Left lung (tissue), 10 donors: ENCODE data around the gene FN1. TPM values are rescaled to one million over a fixed set of nuclear protein-coding genes. Genes with fewer than 3 reads are reported as not detected.

Source experiments
- ATAC-seq: fragments of 200-7000 bp; cut with Tn5 transposase; one replicate; pipeline ENCODE4 v1.9.1; 2020; ENCODE audit warnings: moderate library complexity
- DNase-seq, 4 donors: peaks; one replicate each; pipeline ENCODE4 v3.0.0-alpha.2; 2013 to 2020
- H3K27ac ChIP-seq, 2 donors: fragments of 200-600 bp; sonication (generic) in 1 of 2; one replicate each; pipeline versions ENCODE4 v1.5.0 to v1.8.0; 2020 to 2021
- H3K27me3 ChIP-seq, 2 donors: fragments of 200-600 bp; sonication (generic) in 1 of 2; one replicate each; pipeline versions ENCODE4 v1.5.0 to v1.8.0; 2020 to 2021
- H3K36me3 ChIP-seq, 2 donors: fragments of 200-600 bp; sonication (generic) in 1 of 2; one replicate each; pipeline versions ENCODE4 v1.5.0 to v1.8.0; 2020 to 2021
- H3K4me1 ChIP-seq, 2 donors: fragments of 200-600 bp; one replicate each; pipeline ENCODE4 v1.8.0; 2021
- H3K4me3 ChIP-seq, 2 donors: fragments of 200-600 bp; sonication (generic) in 1 of 2; one replicate each; pipeline versions ENCODE4 v1.5.0 to v1.8.0; 2020 to 2021; ENCODE audit warnings: mild to moderate bottlenecking in 1 of 2
- H3K9me3 ChIP-seq, 2 donors: fragments of 200-600 bp; sonication (generic) in 1 of 2; one replicate each; pipeline versions ENCODE4 v1.5.0 to v1.8.0; 2020 to 2021
- CTCF ChIP-seq, 2 donors: fragments of 200-600 bp; sonication (generic) in 1 of 2; IDR thresholded peaks; one replicate each; pipeline versions ENCODE4 v1.5.0 to v1.8.0; 2021; ENCODE audit warnings: antibody characterized with exemption in 2 of 2
- intact Hi-C, 2 donors: fragments of 100-400 bp; cut with DNase I; formaldehyde crosslinking; loops; one replicate each; pipeline versions ENCODE4 v1.11.2 to v1.14.2; 2022
- polyA plus RNA-seq, 6 donors: library from polyadenylated mRNA; unstranded; fragments of 120-200 nt; gene quantifications; one replicate each; pipeline ENCODE4 v1.2.1, GENCODE V29; 2013; ENCODE audit not compliant: insufficient read length in 6 of 6
- total RNA-seq, 2 donors: library from RNA; stranded (reverse); fragmentation: NEBNext Ultra II Directional; extraction: Animal tissue kit (Norgen Biotek cat#: 25700); gene quantifications; one replicate each; pipeline ENCODE4 v1.2.1, GENCODE V29; 2021
- donor health status: DM: no; HTN: yes; CAD: no.
- donor health status: DM: no; HTN: no; CAD: no.

The FN1 gene
- total and polyA plus RNA-seq, 8 donors, result 1,663 to 3,073 (median 1,855) TPM

- H3K4me1 ChIP-seq, result peaks cover 0 to 11% of the 10 kb centered on the region in 2 donors
- intact Hi-C loops, result no loop called here
- H3K9me3 ChIP-seq, result no peaks in the 10 kb centered on the region
- no peaks in the 10 kb centered on the region for H3K36me3 ChIP-seq
- ATAC-seq (peak; percentile 10), DNase-seq (peak in 3 of 4 donors; percentile 33 to 73 (median 35))
- H3K27me3 ChIP-seq, result peaks cover 0 to 78% of the 10 kb centered on the region in 2 donors
- TF ChIP-seq CTCF (IDR thresholded peaks at IDR 0.05), result no peak
- peak overlapping the region; percentile 80 to 90 for H3K27ac ChIP-seq
- H3K4me3 ChIP-seq, result peak overlapping the region; percentile 50 to 52
These were observed 1.1 kb upstream of the FN1 start for GRCh38 chr2:215436705-215437565.

GRCh38 chr2:215435280-215435869 lies 493 bp downstream of the FN1 start:
- peak overlapping the region; percentile 50 to 52 for H3K4me3 ChIP-seq
- H3K36me3 ChIP-seq, result no peaks in the 10 kb centered on the region
- H3K4me1 ChIP-seq, result peaks cover 8 to 11% of the 10 kb centered on the region in 2 donors
- H3K27ac ChIP-seq, result peak overlapping the region; percentile 53 to 80
- no peaks in the 10 kb centered on the region for H3K9me3 ChIP-seq
- intact Hi-C loops, result no loop called here
- no peak for TF ChIP-seq CTCF (IDR thresholded peaks at IDR 0.05)
- H3K27me3 ChIP-seq, result peaks cover 0 to 75% of the 10 kb centered on the region in 2 donors
- ATAC-seq, result peak; percentile 46
- peak; percentile 42 to 78 (median 61) for DNase-seq

GRCh38 chr2:215434447-215435279 lies 1.2 kb downstream of the FN1 start:
- Histone ChIP-seq H3K9me3 (no peaks in the 10 kb centered on the region), H3K4me3 (peak overlapping the region; percentile 50 to 52), H3K27ac (peak overlapping the region; percentile 31 to 80), H3K4me1 (peaks cover 11 to 13% of the 10 kb centered on the region in 2 donors), H3K36me3 (no peaks in the 10 kb centered on the region), H3K27me3 (peaks cover 0 to 68% of the 10 kb centered on the region in 2 donors)
- ATAC-seq, result peak; percentile 8
- intact Hi-C loops, result no loop called here
- no peak for TF ChIP-seq CTCF (IDR thresholded peaks at IDR 0.05)
- DNase-seq, result peak in 1 of 4 donors; percentile 36

- Histone ChIP-seq H3K4me1 (peaks cover 11 to 13% of the 10 kb centered on the region in 2 donors), H3K4me3 (peak overlapping the region; percentile 19 to 52), H3K36me3 (peaks cover 0 to 9% of the 10 kb centered on the region in 2 donors), H3K27me3 (peaks cover 0 to 51% of the 10 kb centered on the region in 2 donors), H3K27ac (peak overlapping the region; percentile 31 to 80), H3K9me3 (no peaks in the 10 kb centered on the region)
- no peak for TF ChIP-seq CTCF (IDR thresholded peaks at IDR 0.05)
- ATAC-seq (no peak), DNase-seq (no peak)
- intact Hi-C loops, result no loop called here
These were observed 2.9 kb downstream of the FN1 start for GRCh38 chr2:215432759-215433594.
